Epithelial cell of proximal tubule (primary cell): ENCODE results near the gene SLC9A5. TPM values are rescaled to one million over a fixed set of nuclear protein-coding genes. Genes with fewer than 3 reads are reported as not detected.

Experiments used
- DNase-seq: peaks from one replicate; pipeline ENCODE4 v3.0.0-alpha.2; 2011; ENCODE audit warnings: low read depth
- H3K4me3 ChIP-seq: 2 replicates; pipeline ENCODE4 v1.5.1; 2011; ENCODE audit warnings: low read depth, mild to moderate bottlenecking, low read length
- total RNA-seq: library from RNA; depleted of rRNA; stranded (reverse); fragments of >200 nt; gene quantifications from 2 replicates; pipeline ENCODE4 v1.2.3, GENCODE V29; 2015
- TF ChIP-seq, protein P1 (sequence below): conservative IDR thresholded peaks from 2 replicates; pipeline ENCODE4 v1.5.1; 2012; ENCODE audit warnings: low read depth, mild to moderate bottlenecking, low read length

SLC9A5 gene
- total RNA-seq, 1 donor from 2014 or later: 0.23 TPM

DNA sequence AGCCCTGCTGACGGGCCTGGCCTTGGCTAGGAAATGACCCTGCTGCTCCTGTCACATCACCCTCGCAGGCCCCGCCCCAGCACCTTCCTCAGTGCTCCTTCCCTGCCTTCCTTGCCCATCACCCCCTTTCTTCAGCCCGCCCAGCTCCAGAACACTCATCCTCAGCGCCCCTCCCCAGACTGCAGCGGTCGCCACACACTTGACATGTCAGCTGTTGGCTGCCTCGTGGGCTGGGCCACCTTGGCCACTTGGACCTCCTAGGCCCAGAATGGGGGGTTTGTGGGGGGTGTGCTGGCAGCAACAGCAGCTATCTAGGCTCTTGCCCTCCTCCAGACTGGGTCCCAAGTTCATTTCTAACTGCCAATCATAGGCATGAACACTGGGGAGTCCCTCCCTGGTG, 39.2 kb upstream of the SLC9A5 start:
- TF ChIP-seq, protein P1, sequence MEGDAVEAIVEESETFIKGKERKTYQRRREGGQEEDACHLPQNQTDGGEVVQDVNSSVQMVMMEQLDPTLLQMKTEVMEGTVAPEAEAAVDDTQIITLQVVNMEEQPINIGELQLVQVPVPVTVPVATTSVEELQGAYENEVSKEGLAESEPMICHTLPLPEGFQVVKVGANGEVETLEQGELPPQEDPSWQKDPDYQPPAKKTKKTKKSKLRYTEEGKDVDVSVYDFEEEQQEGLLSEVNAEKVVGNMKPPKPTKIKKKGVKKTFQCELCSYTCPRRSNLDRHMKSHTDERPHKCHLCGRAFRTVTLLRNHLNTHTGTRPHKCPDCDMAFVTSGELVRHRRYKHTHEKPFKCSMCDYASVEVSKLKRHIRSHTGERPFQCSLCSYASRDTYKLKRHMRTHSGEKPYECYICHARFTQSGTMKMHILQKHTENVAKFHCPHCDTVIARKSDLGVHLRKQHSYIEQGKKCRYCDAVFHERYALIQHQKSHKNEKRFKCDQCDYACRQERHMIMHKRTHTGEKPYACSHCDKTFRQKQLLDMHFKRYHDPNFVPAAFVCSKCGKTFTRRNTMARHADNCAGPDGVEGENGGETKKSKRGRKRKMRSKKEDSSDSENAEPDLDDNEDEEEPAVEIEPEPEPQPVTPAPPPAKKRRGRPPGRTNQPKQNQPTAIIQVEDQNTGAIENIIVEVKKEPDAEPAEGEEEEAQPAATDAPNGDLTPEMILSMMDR: no peak
- no peak for DNase-seq
- H3K4me3 ChIP-seq: no peak overlapping the region

DNA sequence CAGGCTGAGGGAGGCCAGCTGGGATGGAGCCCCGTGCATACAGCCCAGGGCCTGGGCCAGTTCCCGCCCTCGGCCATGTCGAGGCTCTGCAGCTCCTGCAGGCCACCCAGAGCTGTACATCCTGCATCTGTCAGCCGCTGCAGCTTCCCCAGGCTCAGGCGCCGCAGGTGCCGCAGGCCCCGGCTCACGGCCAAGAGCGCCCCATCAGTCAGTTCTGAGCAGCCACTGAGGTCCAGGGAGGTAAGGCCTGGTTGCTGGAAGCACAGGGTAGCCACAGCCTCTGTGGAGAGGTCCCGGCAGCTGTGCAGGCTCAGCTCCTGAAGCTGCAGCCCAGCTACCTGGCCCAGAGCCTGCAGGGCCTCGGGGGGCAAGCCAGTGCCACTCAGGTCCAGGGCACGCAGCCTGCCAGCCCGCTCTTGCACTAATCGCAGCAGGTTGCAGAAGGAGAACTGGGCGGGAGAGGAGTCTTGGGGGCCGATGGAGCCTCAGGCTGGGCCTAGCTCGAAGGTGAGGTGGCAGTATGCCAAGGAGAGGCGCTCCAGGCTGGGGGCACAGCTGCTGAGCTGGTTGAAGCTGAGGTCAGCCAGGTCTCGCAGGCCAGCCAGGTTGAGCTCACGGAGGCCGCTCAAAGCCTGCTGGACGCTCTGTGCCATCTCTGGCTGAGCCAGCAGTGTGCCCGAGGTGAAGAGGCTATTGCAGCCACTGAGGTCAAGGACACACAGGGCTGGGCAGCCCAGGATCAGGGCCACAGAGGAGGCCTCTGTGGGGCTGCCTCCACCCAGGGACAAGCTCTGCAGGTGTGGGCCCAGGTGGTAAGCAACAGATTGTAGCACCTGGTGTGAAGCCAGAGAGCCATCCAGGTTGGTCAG, 38.5 kb upstream of the SLC9A5 start:
- TF ChIP-seq, protein P1: no peak
- H3K4me3 ChIP-seq: no peak overlapping the region
- DNase-seq: no peak

DNA sequence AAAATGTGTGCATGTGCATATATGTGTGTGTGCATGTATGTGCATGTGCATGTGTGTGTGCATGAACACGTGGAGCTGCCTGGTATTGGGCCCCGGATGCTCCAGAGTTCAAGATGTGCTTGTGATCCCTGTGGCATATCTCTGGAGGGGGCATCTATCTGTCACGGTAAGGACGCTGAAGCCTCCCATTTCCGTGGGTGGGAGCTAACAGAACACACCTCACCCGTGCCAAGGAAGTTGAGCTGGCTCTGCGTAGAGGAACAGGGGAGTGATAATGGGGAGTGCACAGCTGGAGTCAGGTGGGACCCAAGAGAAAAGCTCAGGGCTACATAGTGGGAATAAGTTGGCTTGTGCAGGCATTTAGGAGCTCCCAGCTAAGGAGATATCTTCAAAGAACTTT, 37.1 kb upstream of the SLC9A5 start:
- DNase-seq: no peak
- TF ChIP-seq, protein P1: no peak

DNA sequence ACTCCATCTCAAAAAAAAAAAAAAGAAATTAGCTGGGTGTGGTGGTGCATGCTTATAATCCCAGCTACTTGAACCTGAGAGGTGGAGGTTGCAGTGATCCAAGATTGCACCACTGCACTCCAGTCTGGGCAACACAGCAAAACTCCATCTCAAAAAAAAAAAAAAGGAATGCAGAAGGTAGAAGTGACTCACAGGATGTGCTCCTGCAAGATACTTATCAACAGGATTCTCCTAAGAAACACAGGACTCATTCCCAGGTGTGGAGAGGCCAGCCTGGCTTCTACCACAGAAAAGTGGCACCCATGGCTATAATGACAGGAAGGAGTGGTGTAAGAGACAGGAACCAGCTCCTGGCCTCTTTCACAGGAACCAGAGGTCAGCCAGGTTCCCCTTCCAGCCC, 36.0 kb upstream of the SLC9A5 start:
- H3K4me3 ChIP-seq: no peak overlapping the region
- TF ChIP-seq, protein P1: no peak
- DNase-seq: no peak

More for the DNA sequence above, 37.1 kb upstream of the SLC9A5 start:
- no peak overlapping the region for H3K4me3 ChIP-seq

DNA sequence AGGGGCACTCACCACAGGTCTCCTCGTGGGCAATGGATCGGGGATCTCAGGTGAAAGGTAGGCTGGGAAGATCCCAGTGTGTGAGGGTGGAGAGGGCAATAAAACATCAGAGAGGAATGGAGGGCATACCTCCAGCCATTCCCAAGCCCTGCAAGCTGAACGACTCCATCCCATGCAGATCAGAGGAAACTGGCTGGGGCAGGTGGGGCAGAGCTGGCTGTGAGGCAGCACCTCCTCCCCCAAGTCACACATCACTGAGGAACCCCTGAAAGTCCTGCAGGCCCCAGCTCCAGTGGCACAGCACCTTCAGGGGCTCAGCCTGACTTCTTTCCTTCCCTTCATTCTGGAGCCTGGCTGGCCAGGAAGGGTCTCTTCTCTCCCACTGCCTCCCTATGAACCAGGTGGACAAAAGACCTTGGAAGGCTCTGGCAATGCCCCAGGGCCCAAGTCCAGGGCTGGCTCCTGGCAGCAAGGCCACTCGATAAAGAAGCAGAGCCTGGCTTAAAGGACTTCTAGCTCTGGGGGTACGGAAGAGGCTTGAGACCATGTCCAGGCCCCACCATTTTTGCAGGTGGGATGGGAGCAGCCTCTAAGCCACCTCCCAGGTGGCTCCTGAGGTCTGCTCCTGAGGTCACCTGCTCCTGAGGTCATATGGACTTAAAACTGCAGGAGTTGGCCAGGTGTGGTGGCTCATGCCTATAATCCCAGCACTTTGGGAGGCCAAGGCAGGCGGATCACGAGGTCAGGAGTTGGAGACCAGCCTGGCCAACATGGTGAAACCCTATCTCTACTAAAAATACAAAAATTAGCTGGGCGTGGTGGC, 35.4 kb upstream of the SLC9A5 start:
- DNase-seq: no peak
- H3K4me3 ChIP-seq: no peak overlapping the region
- TF ChIP-seq, protein P1: no peak

DNA sequence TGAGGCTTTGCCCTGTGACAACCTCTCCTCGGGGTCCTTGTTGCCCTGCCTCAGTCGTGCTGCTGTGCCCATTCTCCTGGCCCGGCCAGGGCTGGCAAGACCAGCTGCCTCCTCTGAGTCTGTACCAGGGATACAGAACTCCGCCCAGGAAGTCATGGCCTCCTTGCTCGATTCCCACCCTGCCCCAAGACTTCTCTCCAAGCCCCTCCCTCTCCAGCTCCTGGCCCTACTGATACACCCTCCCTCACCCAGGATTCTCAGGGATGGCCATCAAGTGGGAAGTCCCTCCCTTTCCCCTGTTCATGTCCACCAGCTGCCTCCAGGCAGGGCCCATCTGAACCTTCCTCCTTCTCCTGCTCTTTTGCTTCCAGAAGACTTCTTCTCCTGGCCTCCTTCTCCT, 33.1 kb upstream of the SLC9A5 start:
- no peak for DNase-seq
- TF ChIP-seq, protein P1: no peak
- no peak overlapping the region for H3K4me3 ChIP-seq
